ENCODE measurements around the gene FCHSD2.
"Not testable (repeated sequence)": the region's sequence is repeated elsewhere in the genome, so short reads cannot be mapped to it uniquely, and the experiment has no call there.

FCHSD2 gene

GRCh38 chr11:72985645-72986044 is 156.5 kb downstream of the FCHSD2 start:
- H3K36me3 Mint-ChIP-seq (ENCODE audit: low read depth), result peaks cover 30% of the 10 kb centered on the region
- H3K27ac Mint-ChIP-seq, result peak overlapping the region; percentile 66
- no peaks in the 10 kb centered on the region for H3K27me3 Mint-ChIP-seq (ENCODE audit: low read depth, poor library complexity)

GRCh38 chr11:72984453-72985077 is 157.6 kb downstream of the FCHSD2 start:
- TF ChIP-seq, protein P1, sequence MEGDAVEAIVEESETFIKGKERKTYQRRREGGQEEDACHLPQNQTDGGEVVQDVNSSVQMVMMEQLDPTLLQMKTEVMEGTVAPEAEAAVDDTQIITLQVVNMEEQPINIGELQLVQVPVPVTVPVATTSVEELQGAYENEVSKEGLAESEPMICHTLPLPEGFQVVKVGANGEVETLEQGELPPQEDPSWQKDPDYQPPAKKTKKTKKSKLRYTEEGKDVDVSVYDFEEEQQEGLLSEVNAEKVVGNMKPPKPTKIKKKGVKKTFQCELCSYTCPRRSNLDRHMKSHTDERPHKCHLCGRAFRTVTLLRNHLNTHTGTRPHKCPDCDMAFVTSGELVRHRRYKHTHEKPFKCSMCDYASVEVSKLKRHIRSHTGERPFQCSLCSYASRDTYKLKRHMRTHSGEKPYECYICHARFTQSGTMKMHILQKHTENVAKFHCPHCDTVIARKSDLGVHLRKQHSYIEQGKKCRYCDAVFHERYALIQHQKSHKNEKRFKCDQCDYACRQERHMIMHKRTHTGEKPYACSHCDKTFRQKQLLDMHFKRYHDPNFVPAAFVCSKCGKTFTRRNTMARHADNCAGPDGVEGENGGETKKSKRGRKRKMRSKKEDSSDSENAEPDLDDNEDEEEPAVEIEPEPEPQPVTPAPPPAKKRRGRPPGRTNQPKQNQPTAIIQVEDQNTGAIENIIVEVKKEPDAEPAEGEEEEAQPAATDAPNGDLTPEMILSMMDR (IDR thresholded peaks at IDR 0.05), result no peak
- H3K27ac Mint-ChIP-seq, result no peak overlapping the region
- peaks cover 8% of the 10 kb centered on the region for H3K4me1 Mint-ChIP-seq
- H3K27me3 Mint-ChIP-seq (ENCODE audit: low read depth, poor library complexity), result no peaks in the 10 kb centered on the region
- no peaks in the 10 kb centered on the region for H3K9me3 Mint-ChIP-seq
- peaks cover 33% of the 10 kb centered on the region for H3K36me3 Mint-ChIP-seq (ENCODE audit: low read depth)
- no peak overlapping the region for H3K4me3 Mint-ChIP-seq
- DNase-seq, result no peak

More at GRCh38 chr11:72985645-72986044, 156.5 kb downstream of the FCHSD2 start:
- TF ChIP-seq, protein P1 (IDR thresholded peaks at IDR 0.05), result no peak
- Mint-ChIP-seq H3K4me3 (no peak overlapping the region), H3K9me3 (peaks cover 2% of the 10 kb centered on the region), H3K4me1 (peaks cover 11% of the 10 kb centered on the region)
- no peak for DNase-seq

DNA sequence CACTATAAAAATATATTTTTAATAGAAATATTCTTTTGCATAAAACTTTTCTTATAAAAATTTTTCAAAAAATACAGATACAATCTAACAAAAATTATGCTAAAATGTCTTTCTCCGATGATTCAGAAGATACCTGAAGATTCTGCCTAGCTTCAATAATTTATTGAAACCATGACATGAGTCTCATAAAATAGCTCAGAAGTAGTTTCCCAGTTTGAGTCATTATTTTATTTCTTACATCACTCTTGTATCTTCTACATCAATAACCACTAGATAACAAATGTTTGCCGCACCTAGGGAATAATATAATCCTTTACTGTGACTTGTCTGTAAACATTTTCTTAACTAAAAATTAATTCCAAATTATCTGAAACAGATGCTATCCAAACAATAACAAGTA is 158.6 kb downstream of the FCHSD2 start:
- H3K4me3 Mint-ChIP-seq, result no peak overlapping the region
- H3K9me3 Mint-ChIP-seq, result peaks cover 3% of the 10 kb centered on the region
- no peak for DNase-seq
- H3K4me1 Mint-ChIP-seq, result peaks cover 7% of the 10 kb centered on the region
- H3K36me3 Mint-ChIP-seq (ENCODE audit: low read depth), result peaks cover 43% of the 10 kb centered on the region
- no peak overlapping the region for H3K27ac Mint-ChIP-seq
- TF ChIP-seq, protein P1 (IDR thresholded peaks at IDR 0.05), result no peak
- H3K27me3 Mint-ChIP-seq (ENCODE audit: low read depth, poor library complexity), result no peaks in the 10 kb centered on the region

DNA sequence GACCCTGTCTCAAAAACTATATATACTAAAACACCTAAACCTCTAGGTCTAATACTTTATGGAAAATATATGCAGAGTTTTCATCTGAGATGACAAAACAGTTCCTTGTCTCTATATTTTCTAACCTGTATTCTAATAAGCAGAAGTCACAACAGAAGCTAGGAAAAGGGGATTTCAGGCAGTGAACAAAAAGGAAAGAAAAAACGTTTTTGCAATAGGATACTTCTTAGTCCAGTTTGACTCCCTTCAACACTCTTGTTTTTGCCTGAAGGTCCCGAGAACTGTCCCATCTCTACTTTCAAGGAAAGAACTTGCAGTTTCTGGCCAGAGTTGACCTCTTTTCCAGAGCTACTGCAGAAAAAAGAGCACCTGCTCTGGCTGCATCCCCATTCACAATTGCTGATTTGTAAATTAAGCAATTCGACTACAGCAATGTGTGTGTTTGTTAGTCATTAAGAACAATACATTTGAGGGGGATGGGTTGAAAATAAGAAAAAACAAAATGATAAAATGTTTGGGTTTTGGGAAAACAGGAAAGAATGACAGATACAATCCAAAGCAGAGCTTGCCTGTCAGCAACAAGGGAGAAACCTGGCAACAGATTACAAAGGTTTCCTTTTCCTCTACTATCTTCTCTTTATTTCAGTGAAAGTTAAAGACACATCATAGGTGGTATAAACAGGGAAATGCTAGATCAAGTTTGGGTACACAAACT is 160.0 kb downstream of the FCHSD2 start:
- Mint-ChIP-seq H3K4me3 (no peak overlapping the region), H3K36me3 (ENCODE audit: low read depth) (peaks cover 56% of the 10 kb centered on the region), H3K9me3 (peaks cover 15% of the 10 kb centered on the region), H3K27ac (peak overlapping the region; percentile 61), H3K4me1 (peaks cover 7% of the 10 kb centered on the region), H3K27me3 (ENCODE audit: low read depth, poor library complexity) (no peaks in the 10 kb centered on the region)
- TF ChIP-seq, protein P1 (IDR thresholded peaks at IDR 0.05), result no peak
- DNase-seq, result no peak

DNA sequence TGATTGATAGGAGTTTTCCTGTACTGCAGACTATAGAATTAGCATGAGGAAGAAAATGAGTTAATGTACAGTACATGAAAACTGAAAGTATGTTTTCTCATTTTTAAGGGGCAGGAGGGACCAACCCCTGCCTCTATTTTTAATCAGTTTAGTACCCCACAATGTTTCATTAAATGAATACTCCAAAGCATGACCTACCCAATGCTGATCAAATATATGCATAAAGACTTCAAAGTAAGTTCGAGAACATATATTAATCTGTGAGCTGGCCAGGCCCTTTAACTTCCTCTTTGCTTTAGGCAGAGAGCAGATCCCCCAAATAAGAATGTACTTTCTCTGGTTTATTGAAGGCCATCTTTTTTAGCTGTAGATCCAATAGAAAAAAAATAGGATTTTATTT is 161.0 kb downstream of the FCHSD2 start:
- peaks cover 7% of the 10 kb centered on the region for H3K4me1 Mint-ChIP-seq

GRCh38 chr11:72977782-72978181 is 164.3 kb downstream of the FCHSD2 start:
- DNase-seq; H3K4me1 Mint-ChIP-seq; H3K4me3 Mint-ChIP-seq; H3K27ac Mint-ChIP-seq; H3K27me3 Mint-ChIP-seq (ENCODE audit: low read depth, poor library complexity): not testable (repeated sequence)
- Mint-ChIP-seq H3K36me3 (ENCODE audit: low read depth) (peaks cover 82% of the 10 kb centered on the region), H3K9me3 (peaks cover 55% of the 10 kb centered on the region)

More for the DNA sequence above, 161.0 kb downstream of the FCHSD2 start:
- DNase-seq, result no peak
- H3K4me3 Mint-ChIP-seq, result no peak overlapping the region
- H3K27me3 Mint-ChIP-seq (ENCODE audit: low read depth, poor library complexity), result no peaks in the 10 kb centered on the region
- peaks cover 26% of the 10 kb centered on the region for H3K9me3 Mint-ChIP-seq
- no peak overlapping the region for H3K27ac Mint-ChIP-seq
- TF ChIP-seq, protein P1 (IDR thresholded peaks at IDR 0.05), result no peak
- peaks cover 62% of the 10 kb centered on the region for H3K36me3 Mint-ChIP-seq (ENCODE audit: low read depth)

GRCh38 chr11:72976522-72976892 is 165.6 kb downstream of the FCHSD2 start:
- H3K27ac Mint-ChIP-seq; H3K4me3 Mint-ChIP-seq; H3K4me1 Mint-ChIP-seq; H3K27me3 Mint-ChIP-seq (ENCODE audit: low read depth, poor library complexity); DNase-seq: not testable (repeated sequence)
- Mint-ChIP-seq H3K9me3 (peaks cover 55% of the 10 kb centered on the region), H3K36me3 (ENCODE audit: low read depth) (peaks cover 78% of the 10 kb centered on the region)

All from nephron progenitor cell (in vitro differentiated cells).